ENCODE results near the gene HOMER1.
"Not testable (repeated sequence)": the region's sequence is repeated elsewhere in the genome, so short reads cannot be mapped to it uniquely, and the experiment has no call there.

The HOMER1 gene

DNA sequence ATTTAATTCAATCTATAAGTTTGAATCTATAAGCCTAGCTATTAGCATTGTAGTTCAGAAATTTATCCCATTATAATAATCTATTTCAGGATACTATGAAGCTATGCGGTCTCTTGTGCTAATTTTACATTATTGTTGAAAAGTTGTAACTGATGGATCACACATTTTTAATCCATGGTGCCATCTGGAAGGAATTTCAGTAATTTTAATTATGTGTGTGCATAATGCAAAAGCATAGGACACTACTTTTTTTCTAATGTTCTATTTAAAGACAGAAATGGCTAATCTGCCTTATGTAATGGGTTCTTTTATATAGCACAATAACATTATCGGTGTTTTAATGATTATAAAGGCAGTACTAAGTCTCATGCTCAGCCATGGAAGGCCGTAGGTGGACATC lies 90.6 kb downstream of the HOMER1 start:
- DNase-seq (ENCODE audit: low read depth in 2 of 3, low spot score in 1 of 3), result no peak

- no peak for DNase-seq (ENCODE audit: low read depth in 2 of 3, low spot score in 1 of 3)
Measured at GRCh38 chr5:79420248-79420647, 93.7 kb downstream of the HOMER1 start.

DNA sequence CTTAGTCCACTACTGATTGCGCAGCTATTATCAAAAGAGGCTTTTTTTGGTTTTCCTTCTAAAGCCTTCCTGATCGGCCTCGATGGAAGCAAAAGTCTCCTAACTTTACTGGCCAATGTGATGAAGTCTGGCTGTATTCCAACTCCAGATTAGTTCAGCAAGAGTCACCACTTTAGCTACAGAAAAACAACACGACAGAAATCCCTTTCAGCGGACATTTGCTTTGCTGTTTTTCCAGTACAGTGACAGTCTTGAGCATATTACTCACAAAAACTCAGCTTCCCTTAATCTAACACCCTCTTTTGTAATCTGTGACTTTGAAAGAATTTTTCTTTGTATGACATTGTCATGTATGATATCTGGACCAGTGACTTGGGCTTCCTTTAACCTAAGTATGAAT lies 95.7 kb downstream of the HOMER1 start:
- no peak for DNase-seq (ENCODE audit: low read depth in 2 of 3, low spot score in 1 of 3)

GRCh38 chr5:79417495-79417894 lies 96.4 kb downstream of the HOMER1 start:
- no peak for DNase-seq (ENCODE audit: low read depth in 2 of 3, low spot score in 1 of 3)

GRCh38 chr5:79416499-79416898 lies 97.4 kb downstream of the HOMER1 start:
- DNase-seq (ENCODE audit: low read depth in 2 of 3, low spot score in 1 of 3), result no peak

- no peak for DNase-seq (ENCODE audit: low read depth in 2 of 3, low spot score in 1 of 3)
Measured at GRCh38 chr5:79413112-79413511, 100.8 kb downstream of the HOMER1 start.

DNA sequence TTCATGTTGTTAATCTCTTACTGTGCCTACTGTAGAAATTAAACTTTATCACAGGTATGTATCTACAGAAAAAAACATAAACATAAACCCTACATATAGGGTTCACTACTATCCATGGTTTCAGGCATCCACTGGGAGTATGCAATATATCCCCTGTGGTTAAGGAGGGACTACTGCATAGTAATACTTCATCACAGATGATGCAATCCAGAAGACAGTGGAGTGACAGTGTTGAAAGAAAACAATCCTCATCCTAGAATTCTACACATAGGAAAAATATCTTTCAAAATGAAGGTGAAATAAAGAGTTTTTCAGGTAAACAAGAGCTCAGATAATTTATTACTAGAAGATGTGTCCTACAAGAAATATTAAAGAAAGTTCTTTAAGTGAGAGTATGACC lies 105.9 kb downstream of the HOMER1 start:
- DNase-seq (ENCODE audit: low read depth in 2 of 3, low spot score in 1 of 3), result no peak

- no peak for DNase-seq (ENCODE audit: low read depth in 2 of 3, low spot score in 1 of 3)
Measured at GRCh38 chr5:79407591-79407990, 106.3 kb downstream of the HOMER1 start.

- DNase-seq (ENCODE audit: low read depth in 2 of 3, low spot score in 1 of 3), result no peak
Measured at GRCh38 chr5:79401216-79401615, 112.7 kb downstream of the HOMER1 start.

DNA sequence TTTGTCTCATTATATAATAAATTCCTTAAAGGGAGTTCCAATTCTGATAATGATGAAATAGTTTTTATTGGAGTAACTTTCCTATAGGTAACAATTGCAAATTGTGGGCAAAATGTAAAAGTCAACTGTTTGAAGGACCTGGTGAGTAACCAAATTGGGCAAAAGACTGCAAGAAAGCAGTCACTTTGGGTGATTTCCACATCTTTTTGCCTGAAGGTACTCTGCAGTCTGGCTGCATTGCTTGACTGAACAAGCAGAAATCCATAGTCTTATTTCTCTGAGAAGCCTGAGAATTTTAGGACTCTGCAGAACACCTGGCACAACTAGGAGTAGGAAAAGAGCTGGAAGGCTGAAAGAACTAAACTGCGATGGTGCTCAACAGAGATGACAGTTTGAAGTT lies 114.9 kb downstream of the HOMER1 start:
- DNase-seq (ENCODE audit: low read depth in 2 of 3, low spot score in 1 of 3), result no peak

- DNase-seq (ENCODE audit: low read depth in 2 of 3, low spot score in 1 of 3), result no peak
Measured at GRCh38 chr5:79397080-79397479, 116.9 kb downstream of the HOMER1 start.

DNA sequence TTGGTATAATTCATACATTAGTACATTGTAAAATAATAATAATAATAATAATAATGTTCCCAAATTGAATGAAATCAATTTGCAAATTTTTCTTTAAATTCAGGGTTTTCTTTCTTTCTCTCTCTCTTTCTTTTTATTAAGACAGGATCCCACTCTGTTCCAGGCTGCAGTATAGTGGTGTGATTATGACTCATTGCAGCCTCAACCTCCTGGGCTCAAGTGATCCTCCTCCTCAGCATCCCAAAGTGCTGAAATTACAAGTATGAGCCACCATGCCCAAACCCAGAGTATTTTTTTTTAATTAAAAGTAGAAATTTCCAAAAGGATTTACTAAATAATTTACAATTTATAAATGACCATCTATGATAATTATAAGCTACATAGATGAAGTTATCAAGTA lies 117.7 kb downstream of the HOMER1 start:
- no peak for DNase-seq (ENCODE audit: low read depth in 2 of 3, low spot score in 1 of 3)

DNA sequence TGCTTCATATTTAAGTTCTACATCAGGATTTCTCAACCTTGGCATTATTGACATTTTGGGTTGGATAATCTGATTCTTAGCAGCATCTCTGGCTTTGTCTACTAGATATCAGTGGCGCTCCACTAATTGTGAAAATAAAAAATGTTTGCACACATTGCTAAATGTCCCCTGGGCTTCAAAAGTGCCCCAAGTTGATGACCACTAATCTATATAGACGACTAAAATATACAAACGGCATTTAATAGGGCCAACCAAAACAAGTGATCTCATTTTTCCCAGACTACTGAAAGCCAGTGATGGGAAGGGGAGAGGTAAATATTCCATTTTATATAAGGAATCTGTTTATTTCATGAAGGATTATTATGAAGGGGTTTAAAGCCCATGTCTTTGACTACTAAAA lies 118.6 kb downstream of the HOMER1 start:
- no peak for DNase-seq (ENCODE audit: low read depth in 2 of 3, low spot score in 1 of 3)

DNA sequence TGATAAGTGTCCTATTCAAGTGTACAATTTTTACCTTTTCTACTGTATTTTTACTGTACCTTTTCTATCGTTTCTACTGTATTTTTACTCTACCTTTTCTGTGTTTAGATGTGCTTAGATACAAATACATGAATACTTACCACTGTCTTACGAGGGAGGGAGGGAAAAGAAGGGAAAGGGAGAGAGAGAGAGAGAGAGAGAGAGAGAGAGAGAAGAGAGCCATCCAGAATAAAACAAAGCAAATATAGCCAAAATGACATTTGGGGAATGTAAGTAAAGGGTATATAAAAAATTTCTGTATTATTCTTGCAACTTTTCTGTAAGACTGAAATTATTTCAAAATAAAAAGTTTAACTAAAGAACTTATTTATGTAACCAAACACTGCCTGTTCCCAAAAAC lies 121.2 kb downstream of the HOMER1 start:
- no peak for DNase-seq (ENCODE audit: low read depth in 2 of 3, low spot score in 1 of 3)

GRCh38 chr5:79386679-79387078 lies 127.3 kb downstream of the HOMER1 start:
- DNase-seq (ENCODE audit: low read depth in 2 of 3, low spot score in 1 of 3), result no peak

- DNase-seq (ENCODE audit: low read depth in 2 of 3, low spot score in 1 of 3), result not testable (repeated sequence)
Measured at GRCh38 chr5:79385126-79385525, 128.8 kb downstream of the HOMER1 start.

DNA sequence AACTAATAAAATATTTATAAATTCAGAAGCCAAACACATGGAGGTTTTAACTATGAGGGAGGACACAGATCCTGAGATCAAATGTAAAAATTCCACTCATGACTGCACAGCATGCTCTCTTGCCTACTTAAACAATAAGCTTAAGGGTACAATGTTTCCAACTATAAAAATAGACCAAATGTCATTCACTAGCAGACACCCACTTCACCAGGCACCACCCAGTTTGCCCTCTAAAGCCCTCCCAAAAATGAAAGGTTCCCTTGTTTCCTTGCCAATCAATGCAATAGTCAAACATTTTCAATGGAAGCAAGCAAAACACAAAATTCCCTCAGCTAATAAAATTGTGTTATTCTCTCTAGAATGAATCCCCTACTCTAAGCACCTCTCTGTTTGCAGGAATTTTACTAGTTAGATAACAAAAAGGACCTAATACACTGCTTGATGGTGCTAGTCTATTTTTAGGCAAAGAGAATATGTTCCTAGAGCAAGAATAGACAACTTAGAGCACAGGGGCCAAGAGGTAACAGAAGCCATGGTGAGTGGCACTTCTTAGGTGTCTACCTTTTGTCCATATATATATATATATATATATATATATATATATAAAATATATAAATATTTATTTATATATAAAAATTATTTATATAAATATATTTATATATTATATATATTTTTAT lies 135.3 kb downstream of the HOMER1 start:
- DNase-seq (ENCODE audit: low read depth in 2 of 3, low spot score in 1 of 3), result no peak

GRCh38 chr5:79357398-79357797 lies 156.5 kb downstream of the HOMER1 start:
- no peak for DNase-seq (ENCODE audit: low read depth in 2 of 3, low spot score in 1 of 3)

DNA sequence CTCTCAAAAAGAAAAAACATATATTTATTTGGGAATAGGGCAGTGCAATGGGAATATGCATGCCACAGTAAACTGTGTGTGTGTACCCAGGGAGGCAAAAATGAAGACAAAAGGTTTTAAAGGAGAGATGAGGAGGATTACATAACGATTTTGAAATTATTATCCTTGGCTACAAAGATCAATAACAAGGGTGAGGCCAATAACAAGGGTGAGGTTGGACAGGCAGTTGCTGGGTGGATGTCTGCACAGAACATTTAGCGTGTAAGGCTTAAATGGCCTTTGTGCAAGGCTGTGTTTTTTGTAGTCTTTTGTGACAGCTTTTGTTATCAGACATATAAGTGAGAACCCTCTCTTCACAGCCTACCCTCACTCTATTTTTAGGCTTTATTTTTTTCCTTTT lies 164.1 kb downstream of the HOMER1 start:
- DNase-seq (ENCODE audit: low read depth in 2 of 3, low spot score in 1 of 3), result no peak

DNA sequence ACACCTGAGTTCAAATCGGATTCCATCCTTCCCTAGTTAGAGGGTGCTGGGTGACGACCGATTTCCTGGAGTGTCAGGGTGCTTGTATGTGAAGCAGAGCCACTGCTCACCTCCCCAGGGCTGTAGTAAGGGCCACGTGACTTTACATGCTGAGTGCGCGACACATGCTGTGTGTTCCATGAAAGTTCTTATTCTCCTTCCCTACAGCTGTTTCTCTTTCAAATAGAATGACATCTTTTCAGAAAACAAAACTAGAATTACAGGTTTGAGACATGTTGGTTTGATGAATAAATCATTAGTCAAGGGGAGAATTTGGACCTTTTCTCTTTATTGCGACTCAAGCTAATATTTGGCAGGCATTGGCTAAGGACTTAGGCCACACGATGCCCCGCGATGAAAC lies 164.9 kb downstream of the HOMER1 start:
- DNase-seq (ENCODE audit: low read depth in 2 of 3, low spot score in 1 of 3), result no peak

GRCh38 chr5:79346420-79346824 lies 167.5 kb downstream of the HOMER1 start:
- DNase-seq (ENCODE audit: low read depth in 2 of 3, low spot score in 1 of 3), result no peak

GRCh38 chr5:79333852-79334557 lies 179.9 kb downstream of the HOMER1 start:
- DNase-seq (ENCODE audit: low read depth in 2 of 3, low spot score in 1 of 3), result no peak

DNA sequence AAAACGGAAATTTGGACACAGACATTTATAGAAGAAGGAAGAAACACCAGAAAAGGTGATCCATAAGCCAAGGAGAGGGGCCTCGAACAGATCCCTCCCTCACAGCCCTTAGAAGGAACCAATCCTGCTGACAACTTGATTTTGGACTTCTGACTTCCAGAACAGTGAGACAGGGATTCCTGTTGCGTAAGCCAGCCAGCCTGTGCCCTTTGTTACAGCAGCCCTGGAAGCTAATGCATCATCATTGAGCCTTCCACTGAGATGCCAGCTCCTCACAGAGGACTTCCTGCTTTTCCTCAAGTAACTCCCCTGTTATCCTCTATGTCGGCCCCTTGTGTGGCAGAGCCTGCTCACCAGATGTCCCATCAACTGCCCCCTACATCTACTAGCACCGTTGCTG lies 183.9 kb downstream of the HOMER1 start:
- DNase-seq (ENCODE audit: low read depth in 2 of 3, low spot score in 1 of 3), result no peak
